WTC11 (cell line): ENCODE measurements around the gene DPP8. TPM values are rescaled to one million over a fixed set of nuclear protein-coding genes. Genes with fewer than 3 reads are reported as not detected.

ENCODE experiments used
- ATAC-seq: fragments of 200-7000 bp; cut with Tn5 transposase; 2 replicates; pipeline ENCODE4 v1.10.0; 2021; ENCODE audit warnings: mild to moderate bottlenecking, moderate library complexity
- CTCF ChIA-PET: fragments of 300-600 bp; sonication (Branson Sonifier 250); formaldehyde crosslinking; loops from one replicate; lab custom pipeline; 2021; ENCODE audit warnings: antibody characterized with exemption; lab: Charles Lee
- POLR2A ChIA-PET: fragments of 350-600 bp; sonication (Branson Sonifier 250); formaldehyde crosslinking; loops from one replicate; lab custom pipeline; 2021; ENCODE audit warnings: antibody characterized with exemption; lab: Charles Lee
- DNase-seq: peaks from one replicate; pipeline ENCODE4 v3.0.0; 2021; ENCODE audit warnings: low spot score
- H3K27ac Mint-ChIP-seq: 2 replicates; pipeline ENCODE4 v1.8.0; 2021; ENCODE audit warnings: mixed read lengths
- H3K27me3 Mint-ChIP-seq: 2 replicates; pipeline ENCODE4 v1.8.0; 2021; ENCODE audit warnings: low read depth, mild to moderate bottlenecking, moderate library complexity, mixed read lengths
- H3K36me3 Mint-ChIP-seq: 2 replicates; pipeline ENCODE4 v1.8.0; 2021; ENCODE audit warnings: mixed read lengths
- H3K4me1 Mint-ChIP-seq: 2 replicates; pipeline ENCODE4 v1.8.0; 2022; ENCODE audit warnings: mixed read lengths
- H3K4me3 Mint-ChIP-seq: 2 replicates; pipeline ENCODE4 v1.8.0; 2021; ENCODE audit warnings: mild to moderate bottlenecking, moderate library complexity, mixed read lengths
- H3K9me3 Mint-ChIP-seq: 2 replicates; pipeline ENCODE4 v1.8.0; 2021; ENCODE audit warnings: mixed read lengths
- AFF4 ChIP-seq: sonication (generic); formaldehyde crosslinking; IDR thresholded peaks from 2 replicates; pipeline ENCODE4 v1.8.1; 2023; ENCODE audit warnings: mild to moderate bottlenecking, missing genetic modification reagents, borderline replicate concordance
- CTCF ChIP-seq: fragments of 200-600 bp; IDR thresholded peaks from 2 replicates; pipeline ENCODE4 v1.8.0; 2022; ENCODE audit warnings: antibody characterized with exemption
- ERG ChIP-seq: fragments of 250-450 bp; sonication (Bioruptor Pico); IDR thresholded peaks from 2 replicates; pipeline ENCODE4 v1.8.0; 2021; ENCODE audit warnings: mild to moderate bottlenecking
- FOXP1 ChIP-seq: sonication (generic); formaldehyde crosslinking; IDR thresholded peaks from 2 replicates; pipeline ENCODE4 v1.8.0; 2022; ENCODE audit warnings: missing genetic modification reagents, mild to moderate bottlenecking, moderate library complexity, borderline replicate concordance
- KAT7 ChIP-seq: sonication (generic); formaldehyde crosslinking; IDR thresholded peaks from 2 replicates; pipeline ENCODE4 v1.8.1; 2023; ENCODE audit warnings: missing genetic modification reagents, mild to moderate bottlenecking, borderline replicate concordance
- NFE2L1 ChIP-seq: sonication (generic); formaldehyde crosslinking; IDR thresholded peaks from 2 replicates; pipeline ENCODE4 v1.8.1; 2023; ENCODE audit warnings: missing genetic modification reagents
- STAT6 ChIP-seq: sonication (generic); formaldehyde crosslinking; conservative IDR thresholded peaks from 2 replicates; pipeline ENCODE4 v1.8.1; 2023; ENCODE audit warnings: mild to moderate bottlenecking, low read depth, missing genetic modification reagents, moderate library complexity
- TCF7 ChIP-seq: sonication (generic); formaldehyde crosslinking; IDR thresholded peaks from 2 replicates; pipeline ENCODE4 v1.8.0; 2022; ENCODE audit warnings: mild to moderate bottlenecking, low read depth, missing genetic modification reagents, moderate library complexity
- USF2 ChIP-seq: sonication (generic); formaldehyde crosslinking; IDR thresholded peaks from 2 replicates; pipeline ENCODE4 v1.8.1; 2023; ENCODE audit warnings: mild to moderate bottlenecking, missing genetic modification reagents, moderate library complexity
- ZNF138 ChIP-seq: sonication (generic); formaldehyde crosslinking; conservative IDR thresholded peaks from 2 replicates; pipeline ENCODE4 v1.8.1; 2022; ENCODE audit warnings: mild to moderate bottlenecking, moderate library complexity, missing genetic modification reagents
- ZNF232 ChIP-seq: sonication (generic); formaldehyde crosslinking; IDR thresholded peaks from 2 replicates; pipeline ENCODE4 v1.8.0; 2022; ENCODE audit warnings: mild to moderate bottlenecking, missing genetic modification reagents
- ZNF425 ChIP-seq: fragments of 250-450 bp; sonication (Bioruptor Pico); conservative IDR thresholded peaks from 2 replicates; pipeline ENCODE4 v1.9.0; 2021; ENCODE audit warnings: mild to moderate bottlenecking
- ZNF532 ChIP-seq: fragments of 250-450 bp; sonication (Bioruptor Pico); IDR thresholded peaks from 2 replicates; pipeline ENCODE4 v1.9.0; 2021; ENCODE audit warnings: mild to moderate bottlenecking, borderline replicate concordance
- ZSCAN18 ChIP-seq: fragments of 250-450 bp; sonication (Bioruptor Pico); IDR thresholded peaks from 2 replicates; pipeline ENCODE4 v2.1.2; 2022; ENCODE audit warnings: mild to moderate bottlenecking, moderate library complexity
- total RNA-seq: library from RNA; stranded (reverse); gene quantifications from 3 replicates; pipeline ENCODE4 v1.2.3, GENCODE V29; 2021

DPP8 gene
- total RNA-seq, 1 experiment from 2014 or later: 31.9 TPM

GRCh38 chr15:65516997-65517865 is at the start of gene DPP8 (continued):
- TF ChIP-seq ZNF425 (no peak), AFF4 (CRISPR knock-in tag) (no peak), FOXP1 (peak; percentile 93), KAT7 (CRISPR knock-in tag) (peak; percentile 99), USF2 (CRISPR knock-in tag) (no peak), CTCF (no peak; the same call in 1 of the 2 replicates), ZSCAN18 (CRISPR knock-in tag) (no peak), TCF7 (CRISPR knock-in tag) (no peak), ERG (no peak), ZNF232 (CRISPR knock-in tag) (0 out of 2 replicates have a peak, but pooled peaks have one; percentile 14), ZNF138 (no peak), NFE2L1 (CRISPR knock-in tag) (peak; percentile 72)
- TF ChIP-seq, all 79 proteins: peak for 34

GRCh38 chr15:65561934-65562333 is 44.4 kb upstream of the DPP8 start:
- no peak overlapping the region for H3K27ac Mint-ChIP-seq
- CTCF ChIA-PET: interaction anchor here (0.7 kb wide), 1 partner anchor 20 kb away, joined by 3 read pairs; no protein-coding TSS in a partner anchor
- H3K9me3 Mint-ChIP-seq: peaks cover 19% of the 10 kb centered on the region
- H3K4me1 Mint-ChIP-seq: no peaks in the 10 kb centered on the region
- TF ChIP-seq STAT6 (CRISPR knock-in tag): no peak
- no peak for TF ChIP-seq ZNF532 (CRISPR knock-in tag)
- no peaks in the 10 kb centered on the region for H3K27me3 Mint-ChIP-seq
- H3K4me3 Mint-ChIP-seq: no peak overlapping the region
- POLR2A ChIA-PET: interaction anchor here (0.6 kb wide), 1 partner anchor 1538 kb away, joined by 10 read pairs; no protein-coding TSS in a partner anchor
- DNase-seq: no peak
- H3K36me3 Mint-ChIP-seq: peaks cover 86% of the 10 kb centered on the region
- no peak for ATAC-seq
